GM12874 (cell line): Measurements from ENCODE around the gene RFC1.

ENCODE experiments used
- TF ChIP-seq, protein P1 (sequence below): IDR thresholded peaks from 2 replicates; pipeline ENCODE4 v1.5.1; 2011; ENCODE audit warnings: low read depth, mild to moderate bottlenecking, control low read depth, low read length, moderate library complexity; ENCODE audit not compliant: insufficient read depth

Gene RFC1

DNA sequence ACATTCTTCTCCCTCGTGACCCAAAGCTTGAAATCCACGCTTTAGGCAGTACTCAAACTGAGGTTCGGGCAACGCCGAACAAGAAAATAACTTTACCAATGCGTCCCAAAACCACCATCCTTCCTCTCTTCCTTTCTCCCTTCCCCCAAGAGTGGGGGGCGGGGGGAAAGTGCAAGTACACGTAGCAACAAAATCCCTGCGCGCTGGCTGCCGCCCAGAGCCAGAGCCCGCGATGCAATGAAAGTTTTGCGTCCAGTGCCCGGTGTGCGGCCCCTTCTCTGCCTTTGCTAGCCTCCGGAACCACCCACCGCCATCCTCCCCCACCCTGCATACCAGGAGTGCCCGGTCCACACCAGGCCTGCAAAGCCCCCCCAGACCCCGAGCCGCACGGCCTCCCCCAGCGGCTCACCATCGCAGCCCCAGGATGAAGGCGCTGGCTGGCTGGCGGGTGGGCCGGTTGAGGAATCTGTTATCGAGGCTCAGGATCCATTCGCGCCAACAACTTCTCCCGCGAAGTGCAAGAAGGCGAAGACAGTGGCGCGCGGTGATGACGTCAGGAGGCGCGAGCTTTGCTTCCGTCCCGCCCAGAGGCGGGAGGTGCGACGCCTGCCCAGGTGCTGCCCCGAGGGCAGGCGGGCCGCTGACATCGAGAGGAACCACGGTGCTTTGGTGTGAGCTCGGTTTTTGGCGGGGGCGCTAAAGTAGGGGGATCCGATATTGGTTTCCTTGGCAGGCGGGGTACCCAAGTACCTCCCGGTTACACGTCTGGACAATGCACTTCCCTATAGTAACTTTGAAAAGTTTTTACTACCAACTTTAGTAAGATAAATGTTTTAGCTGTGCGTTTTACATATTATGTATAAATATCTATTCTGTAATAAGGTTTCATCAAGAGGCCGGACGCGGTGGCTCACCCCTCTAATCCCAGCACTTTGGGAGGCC lies at the start of gene RFC1:
Gene RFC1 (minus strand): TSS at position 533 of the 942 bp plus-strand sequence. CDS start 121 bp downstream, at position 412.
- TF ChIP-seq, protein P1, sequence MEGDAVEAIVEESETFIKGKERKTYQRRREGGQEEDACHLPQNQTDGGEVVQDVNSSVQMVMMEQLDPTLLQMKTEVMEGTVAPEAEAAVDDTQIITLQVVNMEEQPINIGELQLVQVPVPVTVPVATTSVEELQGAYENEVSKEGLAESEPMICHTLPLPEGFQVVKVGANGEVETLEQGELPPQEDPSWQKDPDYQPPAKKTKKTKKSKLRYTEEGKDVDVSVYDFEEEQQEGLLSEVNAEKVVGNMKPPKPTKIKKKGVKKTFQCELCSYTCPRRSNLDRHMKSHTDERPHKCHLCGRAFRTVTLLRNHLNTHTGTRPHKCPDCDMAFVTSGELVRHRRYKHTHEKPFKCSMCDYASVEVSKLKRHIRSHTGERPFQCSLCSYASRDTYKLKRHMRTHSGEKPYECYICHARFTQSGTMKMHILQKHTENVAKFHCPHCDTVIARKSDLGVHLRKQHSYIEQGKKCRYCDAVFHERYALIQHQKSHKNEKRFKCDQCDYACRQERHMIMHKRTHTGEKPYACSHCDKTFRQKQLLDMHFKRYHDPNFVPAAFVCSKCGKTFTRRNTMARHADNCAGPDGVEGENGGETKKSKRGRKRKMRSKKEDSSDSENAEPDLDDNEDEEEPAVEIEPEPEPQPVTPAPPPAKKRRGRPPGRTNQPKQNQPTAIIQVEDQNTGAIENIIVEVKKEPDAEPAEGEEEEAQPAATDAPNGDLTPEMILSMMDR = no peak

DNA sequence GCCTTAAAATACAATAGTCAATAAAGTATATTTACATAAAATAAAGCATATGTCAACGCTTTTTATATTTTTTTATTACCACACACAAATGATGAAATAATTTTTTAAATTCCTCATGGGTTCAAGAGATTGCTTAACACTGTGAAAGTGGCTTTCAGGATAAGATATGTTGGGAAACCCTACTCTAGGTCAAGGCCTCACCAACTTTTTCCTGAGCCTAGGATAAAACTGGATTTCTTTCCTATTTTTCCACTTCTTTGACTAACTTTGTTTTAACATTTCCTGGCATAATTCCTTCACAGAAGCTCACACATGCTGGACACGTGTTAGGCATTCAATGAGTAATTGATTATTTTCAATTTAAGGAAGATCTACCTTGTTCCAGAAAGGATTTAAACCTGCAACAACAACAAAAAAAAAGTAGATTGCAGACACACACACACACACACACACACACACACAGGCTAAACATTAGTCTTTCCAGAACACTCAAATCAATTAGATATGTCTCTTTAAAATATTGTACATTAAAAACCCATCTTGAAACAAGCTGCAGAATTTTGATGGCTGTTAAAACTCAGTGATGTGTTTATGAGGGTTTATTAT lies 49.6 kb upstream of the RFC1 start:
- TF ChIP-seq, protein P1 = no peak

DNA sequence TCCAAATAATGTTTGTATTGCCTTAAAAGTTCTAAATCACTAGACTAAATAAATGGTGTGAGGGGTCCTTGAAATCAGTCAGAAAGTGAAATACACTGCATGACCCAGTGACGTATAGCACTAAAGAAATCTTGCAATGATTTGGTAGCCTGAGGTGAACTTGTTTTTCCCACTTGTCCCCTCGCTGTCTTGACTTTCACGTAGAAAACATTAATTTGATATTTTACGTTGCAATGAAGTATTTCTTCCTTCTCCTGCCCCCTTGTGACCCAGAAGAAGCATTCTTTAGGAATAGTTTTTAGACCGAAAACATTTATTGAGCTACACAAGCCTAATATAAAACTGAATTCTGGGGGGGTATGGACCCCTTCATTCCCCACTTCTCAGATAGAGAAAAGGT lies 44.3 kb upstream of the RFC1 start:
- TF ChIP-seq, protein P1 = no peak

DNA sequence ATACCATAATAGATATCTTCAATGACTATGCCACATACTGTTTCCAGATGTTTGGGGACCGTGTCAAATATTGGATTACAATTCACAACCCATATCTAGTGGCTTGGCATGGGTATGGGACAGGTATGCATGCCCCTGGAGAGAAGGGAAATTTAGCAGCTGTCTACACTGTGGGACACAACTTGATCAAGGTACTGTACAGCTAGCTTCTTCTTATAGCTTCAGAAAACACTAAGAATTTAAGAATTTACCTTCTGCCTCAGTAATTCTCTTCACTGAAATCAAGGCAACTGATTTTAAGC lies 41.4 kb upstream of the RFC1 start:
- TF ChIP-seq, protein P1 = no peak

- TF ChIP-seq, protein P1 = no peak
Observed at GRCh38 chr4:39406763-39407583, 40.8 kb upstream of the RFC1 start, which contains the start of gene KLB. Gene KLB (plus strand): TSS chr4:39406930. CDS start chr4:39406950, 20 bp downstream.

DNA sequence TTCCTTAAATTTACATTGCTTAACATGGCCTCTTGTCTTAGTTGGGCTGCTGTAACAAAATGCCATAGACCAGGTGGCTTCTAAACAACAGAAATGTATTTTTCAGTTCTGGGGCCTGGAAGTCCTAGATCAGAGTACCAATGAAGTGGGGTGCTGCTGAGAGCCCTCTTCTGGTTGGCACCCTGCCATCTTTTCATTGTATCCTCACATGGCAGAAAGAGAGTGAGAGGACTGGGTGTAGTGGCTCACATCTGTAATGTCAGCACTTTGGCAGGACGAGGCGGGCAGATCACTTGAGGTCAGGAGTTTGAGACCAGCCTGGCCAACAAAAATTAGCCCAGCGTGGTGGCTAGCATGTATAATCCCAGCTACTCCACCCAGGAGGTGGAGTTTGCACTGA lies 28.5 kb upstream of the RFC1 start:
- TF ChIP-seq, protein P1 = no peak

- TF ChIP-seq, protein P1 = no peak
Observed at GRCh38 chr4:39390603-39391002, 24.4 kb upstream of the RFC1 start.
